ENCODE results near the gene TCEA2. TPM values are rescaled to one million over a fixed set of nuclear protein-coding genes. Genes with fewer than 3 reads are reported as not detected.

The TCEA2 gene
- total RNA-seq, 2 donors from 2014 or later, result 45.0 to 69.5 TPM

GRCh38 chr20:64064145-64064698 lies 1.2 kb downstream of the TCEA2 start:
- H3K4me3 ChIP-seq, result peak overlapping the region; percentile 67 to 88
- intact Hi-C loops (cut with DNase I), result loop anchor here (10.0 kb wide), 1 partner anchor 169 kb away; the partner anchor contains the start of gene DNAJC5
- H3K27ac ChIP-seq, result no peak overlapping the region

GRCh38 chr20:64065062-64065973 lies 2.3 kb downstream of the TCEA2 start:
- intact Hi-C loops (cut with DNase I), result loop anchor here (10.0 kb wide), 1 partner anchor 171 kb away; the partner anchor contains the start of gene DNAJC5
- TF ChIP-seq POLR2A (IDR thresholded peaks at IDR 0.05) (no peak), CTCF (IDR thresholded peaks at IDR 0.05) (no peak), POLR2AphosphoS5 (IDR thresholded peaks at IDR 0.05) (no peak)
- WGBS, result 58% methylated on average over 27 of the region's 27 CpGs
- Histone ChIP-seq H3K4me3 (no peak overlapping the region), H3K36me3 (no peaks in the 10 kb centered on the region), H3K27ac (no peak overlapping the region), H3K27me3 (replicated peaks; ENCODE audit: insufficient read depth) (no peaks in the 10 kb centered on the region), H3K4me1 (replicated peaks) (peaks cover 10% of the 10 kb centered on the region), H3K9me3 (no peaks in the 10 kb centered on the region)
- DNase-seq (ENCODE audit: low spot score), result no peak

More at GRCh38 chr20:64064145-64064698, 1.2 kb downstream of the TCEA2 start:
- peaks cover 10% of the 10 kb centered on the region for H3K4me1 ChIP-seq (replicated peaks)
- no peaks in the 10 kb centered on the region for H3K36me3 ChIP-seq
- DNase-seq (ENCODE audit: low spot score), result no peak
- H3K9me3 ChIP-seq, result no peaks in the 10 kb centered on the region
- H3K27me3 ChIP-seq (replicated peaks; ENCODE audit: insufficient read depth), result no peaks in the 10 kb centered on the region
- WGBS, result 37% methylated on average over 12 of the region's 12 CpGs
- TF ChIP-seq POLR2A (IDR thresholded peaks at IDR 0.05) (no peak), POLR2AphosphoS5 (IDR thresholded peaks at IDR 0.05) (no peak), CTCF (IDR thresholded peaks at IDR 0.05) (no peak)

GRCh38 chr20:64065974-64066343 lies 3.0 kb downstream of the TCEA2 start:
- H3K27me3 ChIP-seq (replicated peaks; ENCODE audit: insufficient read depth), result no peaks in the 10 kb centered on the region
- H3K9me3 ChIP-seq, result no peaks in the 10 kb centered on the region
- H3K27ac ChIP-seq, result no peak overlapping the region
- no peak overlapping the region for H3K4me3 ChIP-seq
- no peak for DNase-seq (ENCODE audit: low spot score)
- no peak for TF ChIP-seq POLR2AphosphoS5 (IDR thresholded peaks at IDR 0.05)
- no peak for TF ChIP-seq CTCF (IDR thresholded peaks at IDR 0.05)
- no peak for TF ChIP-seq POLR2A (IDR thresholded peaks at IDR 0.05)
- 43% methylated on average over 5 of the region's 5 CpGs for WGBS
- H3K4me1 ChIP-seq (replicated peaks), result peaks cover 10% of the 10 kb centered on the region
- no peaks in the 10 kb centered on the region for H3K36me3 ChIP-seq
- intact Hi-C loops (cut with DNase I), result loop anchor here (10.0 kb wide), 1 partner anchor 171 kb away; the partner anchor contains the start of gene DNAJC5

- Histone ChIP-seq H3K27me3 (replicated peaks; ENCODE audit: insufficient read depth) (no peaks in the 10 kb centered on the region), H3K4me1 (replicated peaks) (peaks cover 10% of the 10 kb centered on the region), H3K36me3 (no peaks in the 10 kb centered on the region), H3K9me3 (no peaks in the 10 kb centered on the region), H3K4me3 (no peak overlapping the region), H3K27ac (no peak overlapping the region)
- 88% methylated on average over 6 of the region's 6 CpGs for WGBS
- intact Hi-C loops (cut with DNase I), result loop anchor here (10.0 kb wide), 1 partner anchor 172 kb away; the partner anchor contains the start of gene DNAJC5
- DNase-seq (ENCODE audit: low spot score), result no peak
- TF ChIP-seq CTCF (IDR thresholded peaks at IDR 0.05), result no peak
- TF ChIP-seq POLR2AphosphoS5 (IDR thresholded peaks at IDR 0.05), result no peak
- no peak for TF ChIP-seq POLR2A (IDR thresholded peaks at IDR 0.05)
Observed at GRCh38 chr20:64067005-64067632, 4.1 kb downstream of the TCEA2 start.

All from prostate gland (tissue), 2 donors.